H1 (cell line): ENCODE results near the gene MBD5. TPM values are rescaled to one million over a fixed set of nuclear protein-coding genes. Genes with fewer than 3 reads are reported as not detected.

ENCODE experiments used
- CTCF ChIA-PET: fragments of 300-600 bp; sonication (Branson Sonifier 250); formaldehyde crosslinking; loops from one replicate; lab custom pipeline; 2021; ENCODE audit not compliant: partially characterized antibody; lab: Charles Lee
- POLR2A ChIA-PET: fragments of 300-600 bp; sonication (Branson Sonifier 250); formaldehyde crosslinking; loops from one replicate; lab custom pipeline; 2021; ENCODE audit warnings: inconsistent platforms; ENCODE audit not compliant: partially characterized antibody; lab: Charles Lee
- DNase-seq, 2 experiments: peaks; one replicate each; pipeline versions ENCODE4 v3.0.0 to v3.0.0-alpha.2; 2010 to 2022; ENCODE audit warnings: low spot score in 2 of 2, low read depth in 1 of 2, mixed read lengths in 1 of 2
- FAIRE-seq: peaks from 2 replicates; lab custom pipeline; 2011; peaks lifted over from hg19 to GRCh38; lab: Jason Lieb, UNC
- H2AFZ ChIP-seq: 2 replicates; pipeline ENCODE4 v1.8.1; 2012; ENCODE audit warnings: low read length, inconsistent platforms
- H2AK5ac ChIP-seq: 2 replicates; pipeline ENCODE4 v1.6.1; 2013; ENCODE audit warnings: low read depth, low read length
- H2BK120ac ChIP-seq: replicated peaks from 2 replicates; pipeline ENCODE3; 2013; ENCODE audit warnings: low read depth, low read length, inconsistent platforms
- H2BK12ac ChIP-seq: 2 replicates; pipeline ENCODE4 v1.6.1; 2013; ENCODE audit warnings: low read depth, low read length
- H2BK15ac ChIP-seq: 2 replicates; pipeline ENCODE4 v1.6.1; 2013; ENCODE audit warnings: low read length
- H2BK20ac ChIP-seq: 2 replicates; pipeline ENCODE4 v1.6.1; 2013; ENCODE audit warnings: low read length
- H2BK5ac ChIP-seq: 2 replicates; pipeline ENCODE4 v1.6.1; 2013; ENCODE audit warnings: low read depth, low read length
- H3K14ac ChIP-seq: 2 replicates; pipeline ENCODE4 v1.6.1; 2013; ENCODE audit warnings: inconsistent platforms; ENCODE audit not compliant: insufficient read length
- H3K18ac ChIP-seq: 2 replicates; pipeline ENCODE4 v1.6.1; 2013; ENCODE audit warnings: low read length; ENCODE audit errors: extremely low read depth
- H3K23ac ChIP-seq: 2 replicates; pipeline ENCODE4 v1.6.1; 2013; ENCODE audit warnings: inconsistent platforms; ENCODE audit not compliant: insufficient read length
- H3K23me2 ChIP-seq: 2 replicates; pipeline ENCODE4 v1.6.1; 2013; ENCODE audit warnings: low read depth, low read length
- H3K27ac ChIP-seq: 2 replicates; pipeline ENCODE4 v1.6.1; 2011; ENCODE audit warnings: low read depth, low read length, inconsistent platforms
- H3K27me3 ChIP-seq, 4 experiments: replicated peaks in 1 of 4; 1 replicate in 1 of 4; 2 replicates in 3 of 4; pipeline versions ENCODE4 v1.6.1 to v1.8.1; 2011 to 2013; ENCODE audit warnings: low read length in 3 of 4, mild to moderate bottlenecking in 3 of 4, inconsistent platforms in 2 of 4, mixed read lengths in 2 of 4, moderate library complexity in 1 of 4; ENCODE audit not compliant: control insufficient read depth in 3 of 4, insufficient read depth in 3 of 4; ENCODE audit errors: extremely low read depth in 1 of 4
- H3K36me3 ChIP-seq, 4 experiments: 2 replicates each; pipeline versions ENCODE4 v1.6.1 to v1.8.1; 2011 to 2013; ENCODE audit warnings: mild to moderate bottlenecking in 4 of 4, low read length in 3 of 4, moderate library complexity in 2 of 4, control low read depth in 1 of 4, inconsistent platforms in 1 of 4; ENCODE audit not compliant: insufficient read depth in 4 of 4, control insufficient read depth in 2 of 4
- H3K4ac ChIP-seq: replicated peaks from 2 replicates; pipeline ENCODE3; 2013; ENCODE audit warnings: low read length, low read depth, mixed read lengths, inconsistent platforms; ENCODE audit not compliant: insufficient read length
- H3K4me1 ChIP-seq, 4 experiments: replicated peaks in 1 of 4; 1 replicate in 1 of 4; 2 replicates in 3 of 4; pipeline versions ENCODE4 v1.6.1 to v1.8.1; 2011 to 2013; ENCODE audit warnings: low read length in 3 of 4, inconsistent platforms in 2 of 4, mixed read lengths in 1 of 4; ENCODE audit not compliant: insufficient read depth in 4 of 4, control insufficient read depth in 3 of 4
- H3K4me2 ChIP-seq, 2 experiments: 2 replicates each; pipeline versions ENCODE4 v1.6.1 to v1.8.1; 2011 to 2013; ENCODE audit warnings: low read depth in 2 of 2, low read length in 2 of 2, control low read depth in 1 of 2, inconsistent platforms in 1 of 2, mild to moderate bottlenecking in 1 of 2; ENCODE audit not compliant: insufficient read depth in 1 of 2
- H3K4me3 ChIP-seq, 4 experiments: fragments of 200-600, 300-600 bp in 1 of 4; sonication (generic), shearing (Covaris generic), sonication (Bioruptor Twin) in 1 of 4; 2 replicates each; pipeline versions ENCODE4 v1.5.1 to v1.8.1; 2011 to 2016; ENCODE audit warnings: low read length in 4 of 4, low read depth in 3 of 4, control low read depth in 2 of 4, inconsistent platforms in 2 of 4, mild to moderate bottlenecking in 2 of 4, mixed read lengths in 1 of 4, moderate library complexity in 1 of 4; ENCODE audit not compliant: insufficient read depth in 2 of 4; ENCODE audit errors: extremely low read depth in 1 of 4
- H3K56ac ChIP-seq: replicated peaks from 2 replicates; pipeline ENCODE3; 2013; ENCODE audit warnings: low read depth, mild to moderate bottlenecking, mixed read lengths, low read length, inconsistent platforms; ENCODE audit not compliant: insufficient read length
- H3K79me1 ChIP-seq: 2 replicates; pipeline ENCODE4 v1.6.1; 2013; ENCODE audit warnings: low read depth, low read length, control low read depth
- H3K79me2 ChIP-seq, 2 experiments: 2 replicates each; pipeline versions ENCODE4 v1.6.1 to v1.8.1; 2012 to 2013; ENCODE audit warnings: low read length in 2 of 2, mild to moderate bottlenecking in 2 of 2, inconsistent platforms in 1 of 2; ENCODE audit not compliant: insufficient read depth in 2 of 2, control insufficient read depth in 1 of 2
- H3K9ac ChIP-seq, 4 experiments: replicated peaks in 1 of 4; 1 replicate in 1 of 4; 2 replicates in 3 of 4; pipeline versions ENCODE4 v1.6.1 to v1.8.1; 2011 to 2013; ENCODE audit warnings: low read depth in 3 of 4, low read length in 3 of 4, control low read depth in 2 of 4, mild to moderate bottlenecking in 2 of 4, moderate library complexity in 2 of 4, inconsistent platforms in 1 of 4; ENCODE audit errors: extremely low read depth in 1 of 4
- H3K9me3 ChIP-seq, 2 experiments: 2 replicates each; pipeline versions ENCODE4 v1.6.1 to v1.8.1; 2012 to 2013; ENCODE audit warnings: mild to moderate bottlenecking in 2 of 2, moderate library complexity in 2 of 2, control low read depth in 1 of 2, inconsistent platforms in 1 of 2, low read depth in 1 of 2, low read length in 1 of 2, mixed read lengths in 1 of 2; ENCODE audit not compliant: insufficient read depth in 2 of 2
- H4K20me1 ChIP-seq, 2 experiments: replicated peaks in 1 of 2; 2 replicates each; pipeline versions ENCODE3 to v1.8.1; 2011 to 2013; ENCODE audit warnings: inconsistent platforms in 2 of 2, low read length in 2 of 2, mild to moderate bottlenecking in 1 of 2; ENCODE audit not compliant: insufficient read depth in 2 of 2, control insufficient read depth in 1 of 2
- H4K5ac ChIP-seq: 2 replicates; pipeline ENCODE4 v1.6.1; 2013; ENCODE audit warnings: low read length, low read depth, mixed read lengths, inconsistent platforms; ENCODE audit not compliant: insufficient read length
- H4K8ac ChIP-seq: 2 replicates; pipeline ENCODE4 v1.8.0; 2013; ENCODE audit warnings: mild to moderate bottlenecking, moderate library complexity, low read length, inconsistent platforms; ENCODE audit not compliant: insufficient read depth; ENCODE audit errors: extremely low read depth
- H4K91ac ChIP-seq: replicated peaks from 2 replicates; pipeline ENCODE3; 2013; ENCODE audit warnings: low read length, mixed read lengths, inconsistent platforms; ENCODE audit not compliant: insufficient read length
- CREB1 ChIP-seq: IDR thresholded peaks from 2 replicates; pipeline ENCODE4 v1.6.1; 2012; ENCODE audit warnings: inconsistent platforms
- KDM1A ChIP-seq: fragments of 200-600, 300-600 bp; sonication (generic); IDR thresholded peaks from 2 replicates; pipeline ENCODE4 v1.7.1; 2016; ENCODE audit warnings: mild to moderate bottlenecking, low read length, borderline replicate concordance
- KDM5A ChIP-seq: fragments of 200-600 bp; IDR thresholded peaks from 2 replicates; pipeline ENCODE4 v1.7.1; 2012; ENCODE audit warnings: mild to moderate bottlenecking, low read length, inconsistent platforms, mixed read lengths
- NRF1 ChIP-seq: IDR thresholded peaks from 2 replicates; pipeline ENCODE4 v1.6.1; 2011; ENCODE audit warnings: mild to moderate bottlenecking, low read depth, low read length, improper control_type of control experiment
- POLR2A ChIP-seq, 2 experiments: IDR thresholded peaks; 1 replicate in 1 of 2; 2 replicates in 1 of 2; pipeline ENCODE4 v1.6.1; 2011; ENCODE audit warnings: low read depth in 2 of 2, low read length in 2 of 2, mild to moderate bottlenecking in 2 of 2; ENCODE audit errors: control extremely low read depth in 1 of 2
- SAP30 ChIP-seq: fragments of 300-600 bp; sonication (generic); IDR thresholded peaks from 2 replicates; pipeline ENCODE4 v1.7.1; 2012; ENCODE audit warnings: low read length, moderate library complexity, mild to moderate bottlenecking, inconsistent platforms; ENCODE audit not compliant: insufficient read depth, insufficient replicate concordance
- SP2 ChIP-seq: IDR thresholded peaks from 2 replicates; pipeline ENCODE4 v1.6.1; 2012; ENCODE audit warnings: mild to moderate bottlenecking, low read length, inconsistent platforms
- ZNF274 ChIP-seq: IDR thresholded peaks from 2 replicates; pipeline ENCODE4 v1.7.0; 2012; ENCODE audit warnings: low read length, borderline replicate concordance; ENCODE audit errors: extremely low read depth
- polyA plus RNA-seq, 7 experiments: library from polyadenylated mRNA; depleted of rRNA in 3 of 7; stranded (reverse) in 5 of 7; unstranded in 2 of 7; fragments of >200 nt in 5 of 7; fragments of 200-250 nt in 2 of 7; gene quantifications; 1 replicate in 5 of 7; 2 replicates in 1 of 7; 4 replicates in 1 of 7; pipeline versions ENCODE4 v1.2.1 to v1.2.3, GENCODE V29; 2011 to 2013; ENCODE audit warnings: missing spikeins in 2 of 7, mixed read lengths in 2 of 7
- total RNA-seq: library from RNA; stranded (reverse); fragmentation: NEBNext Ultra II Directional; extraction: Animal tissue kit (Norgen Biotek cat#: 25700); gene quantifications from 2 replicates; pipeline ENCODE4 v1.2.1, GENCODE V29; 2021
- TF ChIP-seq, protein P1 (sequence below): IDR thresholded peaks from 2 replicates; pipeline ENCODE4 v1.6.1; 2012; ENCODE audit warnings: inconsistent platforms

Gene MBD5
- total and polyA plus RNA-seq, 2 of the 8 experiments (the other 6 are each of a cell fraction or from before 2014, with no cell fraction given): 9.7 to 29.4 TPM

GRCh38 chr2:148106331-148106730 is 85.4 kb downstream of the MBD5 start:
- H3K9ac ChIP-seq: no peak overlapping the region
- H4K5ac ChIP-seq: no peak overlapping the region
- H2BK15ac ChIP-seq: no peak overlapping the region
- H3K4me2 ChIP-seq: no peak overlapping the region
- no peak for DNase-seq
- no peak overlapping the region for H2BK120ac ChIP-seq
- H2BK12ac ChIP-seq: no peak overlapping the region
- FAIRE-seq: no peak
- H4K20me1 ChIP-seq: no peaks in the 10 kb centered on the region
- POLR2A ChIA-PET: no interaction called here
- no peak overlapping the region for H4K8ac ChIP-seq
- H3K4ac ChIP-seq: no peak overlapping the region
- H3K4me1 ChIP-seq: peaks cover 0 to 2% (median 0%) of the 10 kb centered on the region in 4 experiments; a peak in 1 of 7 replicates
- H3K14ac ChIP-seq: no peak overlapping the region
- H2AFZ ChIP-seq: no peak overlapping the region
- no peak overlapping the region for H3K18ac ChIP-seq
- TF ChIP-seq SP2: no peak
- no peak for TF ChIP-seq ZNF274
- TF ChIP-seq NRF1: no peak
- TF ChIP-seq CREB1: no peak
- TF ChIP-seq, protein P1, sequence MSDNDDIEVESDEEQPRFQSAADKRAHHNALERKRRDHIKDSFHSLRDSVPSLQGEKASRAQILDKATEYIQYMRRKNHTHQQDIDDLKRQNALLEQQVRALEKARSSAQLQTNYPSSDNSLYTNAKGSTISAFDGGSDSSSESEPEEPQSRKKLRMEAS: no peak
- no peak for TF ChIP-seq POLR2A (IDR thresholded peaks at IDR 0.05; ENCODE audit: control extremely low read depth in 1 of 2, low read depth in 2 of 2, low read length in 2 of 2)
- no peak for TF ChIP-seq SAP30
- TF ChIP-seq KDM5A: no peak
- TF ChIP-seq KDM1A: no peak
- no peak overlapping the region for H3K56ac ChIP-seq
- H4K91ac ChIP-seq: no peak overlapping the region
- CTCF ChIA-PET: no interaction called here
- H3K79me1 ChIP-seq: no peaks in the 10 kb centered on the region
- no peaks in the 10 kb centered on the region for H3K27me3 ChIP-seq
- H3K36me3 ChIP-seq: no peaks in the 10 kb centered on the region
- H3K27ac ChIP-seq: no peak overlapping the region
- H2AK5ac ChIP-seq: no peak overlapping the region
- H3K4me3 ChIP-seq: no peak overlapping the region
- H3K23me2 ChIP-seq: no peaks in the 10 kb centered on the region; the same call in 1 of the 2 replicates
- no peaks in the 10 kb centered on the region for H3K79me2 ChIP-seq
- H2BK20ac ChIP-seq: no peak overlapping the region
- no peak overlapping the region for H3K23ac ChIP-seq
- H2BK5ac ChIP-seq: no peak overlapping the region
- H3K9me3 ChIP-seq: no peaks in the 10 kb centered on the region
